ENCODE data around the gene CHADL.

The CHADL gene

DNA sequence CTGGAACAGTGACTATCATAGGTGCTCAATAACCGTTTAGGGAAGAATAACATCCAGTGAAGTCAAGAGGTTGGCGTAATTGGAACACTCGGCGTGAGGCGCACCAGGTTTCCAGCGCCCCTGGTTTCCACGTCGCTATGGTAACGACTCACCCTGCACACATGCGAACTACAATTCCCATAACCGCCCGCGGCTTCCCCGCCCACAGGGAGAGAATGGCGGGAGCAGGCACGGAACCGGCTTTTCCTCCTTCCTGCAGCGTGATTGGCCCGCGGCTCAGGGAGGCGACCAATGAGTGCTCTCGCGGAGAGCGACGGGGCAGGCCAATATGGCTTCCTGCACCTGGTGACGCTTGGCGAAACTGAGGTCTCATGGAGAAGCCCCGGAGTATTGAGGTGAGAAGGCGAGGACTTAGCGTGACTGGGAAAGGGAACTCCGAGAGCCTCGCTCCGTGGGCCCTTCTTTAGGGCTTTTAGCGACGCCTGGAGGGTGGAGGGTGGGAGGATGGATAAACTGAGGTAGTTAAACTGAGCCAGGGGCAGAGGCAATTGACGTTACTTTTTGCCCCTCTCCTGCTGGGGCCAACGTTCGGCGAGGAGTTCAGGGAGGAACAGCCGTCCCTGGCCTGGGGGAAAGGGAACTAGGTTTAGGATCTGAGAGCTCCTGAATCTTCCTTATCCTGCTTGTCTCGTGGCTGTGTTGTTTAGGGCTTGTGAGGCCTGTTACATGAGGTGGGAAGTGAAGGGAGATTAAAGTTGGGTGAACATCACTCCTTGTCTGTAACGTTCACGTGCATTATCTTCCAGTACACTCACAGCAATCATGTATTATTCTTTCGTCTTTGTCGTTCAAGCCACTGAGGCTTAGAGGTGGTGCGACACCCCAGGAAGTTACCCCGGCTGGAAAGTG lies 35.5 kb downstream of the CHADL start, which contains the start of gene L3MBTL2 (continued):
- TF ChIP-seq, protein P1, sequence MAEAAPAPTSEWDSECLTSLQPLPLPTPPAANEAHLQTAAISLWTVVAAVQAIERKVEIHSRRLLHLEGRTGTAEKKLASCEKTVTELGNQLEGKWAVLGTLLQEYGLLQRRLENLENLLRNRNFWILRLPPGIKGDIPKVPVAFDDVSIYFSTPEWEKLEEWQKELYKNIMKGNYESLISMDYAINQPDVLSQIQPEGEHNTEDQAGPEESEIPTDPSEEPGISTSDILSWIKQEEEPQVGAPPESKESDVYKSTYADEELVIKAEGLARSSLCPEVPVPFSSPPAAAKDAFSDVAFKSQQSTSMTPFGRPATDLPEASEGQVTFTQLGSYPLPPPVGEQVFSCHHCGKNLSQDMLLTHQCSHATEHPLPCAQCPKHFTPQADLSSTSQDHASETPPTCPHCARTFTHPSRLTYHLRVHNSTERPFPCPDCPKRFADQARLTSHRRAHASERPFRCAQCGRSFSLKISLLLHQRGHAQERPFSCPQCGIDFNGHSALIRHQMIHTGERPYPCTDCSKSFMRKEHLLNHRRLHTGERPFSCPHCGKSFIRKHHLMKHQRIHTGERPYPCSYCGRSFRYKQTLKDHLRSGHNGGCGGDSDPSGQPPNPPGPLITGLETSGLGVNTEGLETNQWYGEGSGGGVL (tag by site-specific recombination; IDR thresholded peaks at IDR 0.05) = no peak
- TF ChIP-seq ZNF600 (tag by site-specific recombination; IDR thresholded peaks at IDR 0.05) (peak; percentile 45; the same call in 1 of the 2 replicates), OSR2 (tag by site-specific recombination; IDR thresholded peaks at IDR 0.05) (no peak), YY2 (tag by site-specific recombination; IDR thresholded peaks at IDR 0.05) (peak; percentile 95), PRDM10 (tag by site-specific recombination; IDR thresholded peaks at IDR 0.05) (peak; percentile 71; the same call in 1 of the 2 replicates), YY1 (tag by site-specific recombination; IDR thresholded peaks at IDR 0.05) (peak; percentile 94), KLF16 (tag by site-specific recombination; IDR thresholded peaks at IDR 0.05) (peak; percentile 65; the same call in 1 of the 2 replicates), ZIC2 (tag by site-specific recombination; IDR thresholded peaks at IDR 0.05) (peak; percentile 66), ZNF24 (tag by site-specific recombination; IDR thresholded peaks at IDR 0.05) (peak; percentile 23; the same call in 1 of the 2 replicates), KLF10 (tag by site-specific recombination; IDR thresholded peaks at IDR 0.05) (0 out of 2 replicates have a peak, but pooled peaks have one; percentile 49), SALL2 (tag by site-specific recombination; IDR thresholded peaks at IDR 0.05; ENCODE audit: borderline replicate concordance) (no peak), ZBTB26 (tag by site-specific recombination; optimal IDR thresholded peaks at IDR 0.05) (peak; percentile 28), ZNF76 (tag by site-specific recombination; IDR thresholded peaks at IDR 0.05; ENCODE audit: borderline replicate concordance, low read depth) (peak; percentile 98), ZXDB (tag by site-specific recombination; IDR thresholded peaks at IDR 0.05) (peak; percentile 89), ZFP37 (tag by site-specific recombination; IDR thresholded peaks at IDR 0.05) (peak; percentile 70; the same call in 1 of the 2 replicates), ZBTB8A (tag by site-specific recombination; IDR thresholded peaks at IDR 0.05) (0 out of 2 replicates have a peak, but pooled peaks have one; percentile 30), BCL6B (tag by site-specific recombination; IDR thresholded peaks at IDR 0.05) (no peak), ZNF544 (tag by site-specific recombination; IDR thresholded peaks at IDR 0.05) (no peak), ZBTB21 (tag by site-specific recombination; IDR thresholded peaks at IDR 0.05) (no peak), SP2 (tag by site-specific recombination; IDR thresholded peaks at IDR 0.05) (peak; percentile 93), ZNF621 (tag by site-specific recombination; IDR thresholded peaks at IDR 0.05) (no peak), ZFP3 (tag by site-specific recombination; IDR thresholded peaks at IDR 0.05; ENCODE audit: low read depth) (peak; percentile 62), ZNF274 (IDR thresholded peaks at IDR 0.05; ENCODE audit: low read length) (no peak), ZNF274 (tag by site-specific recombination; IDR thresholded peaks at IDR 0.05; ENCODE audit: borderline replicate concordance) (no peak)
- TF ChIP-seq, protein P2, sequence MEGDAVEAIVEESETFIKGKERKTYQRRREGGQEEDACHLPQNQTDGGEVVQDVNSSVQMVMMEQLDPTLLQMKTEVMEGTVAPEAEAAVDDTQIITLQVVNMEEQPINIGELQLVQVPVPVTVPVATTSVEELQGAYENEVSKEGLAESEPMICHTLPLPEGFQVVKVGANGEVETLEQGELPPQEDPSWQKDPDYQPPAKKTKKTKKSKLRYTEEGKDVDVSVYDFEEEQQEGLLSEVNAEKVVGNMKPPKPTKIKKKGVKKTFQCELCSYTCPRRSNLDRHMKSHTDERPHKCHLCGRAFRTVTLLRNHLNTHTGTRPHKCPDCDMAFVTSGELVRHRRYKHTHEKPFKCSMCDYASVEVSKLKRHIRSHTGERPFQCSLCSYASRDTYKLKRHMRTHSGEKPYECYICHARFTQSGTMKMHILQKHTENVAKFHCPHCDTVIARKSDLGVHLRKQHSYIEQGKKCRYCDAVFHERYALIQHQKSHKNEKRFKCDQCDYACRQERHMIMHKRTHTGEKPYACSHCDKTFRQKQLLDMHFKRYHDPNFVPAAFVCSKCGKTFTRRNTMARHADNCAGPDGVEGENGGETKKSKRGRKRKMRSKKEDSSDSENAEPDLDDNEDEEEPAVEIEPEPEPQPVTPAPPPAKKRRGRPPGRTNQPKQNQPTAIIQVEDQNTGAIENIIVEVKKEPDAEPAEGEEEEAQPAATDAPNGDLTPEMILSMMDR (tag by site-specific recombination; IDR thresholded peaks at IDR 0.05) = no peak
- TF ChIP-seq, protein P3, sequence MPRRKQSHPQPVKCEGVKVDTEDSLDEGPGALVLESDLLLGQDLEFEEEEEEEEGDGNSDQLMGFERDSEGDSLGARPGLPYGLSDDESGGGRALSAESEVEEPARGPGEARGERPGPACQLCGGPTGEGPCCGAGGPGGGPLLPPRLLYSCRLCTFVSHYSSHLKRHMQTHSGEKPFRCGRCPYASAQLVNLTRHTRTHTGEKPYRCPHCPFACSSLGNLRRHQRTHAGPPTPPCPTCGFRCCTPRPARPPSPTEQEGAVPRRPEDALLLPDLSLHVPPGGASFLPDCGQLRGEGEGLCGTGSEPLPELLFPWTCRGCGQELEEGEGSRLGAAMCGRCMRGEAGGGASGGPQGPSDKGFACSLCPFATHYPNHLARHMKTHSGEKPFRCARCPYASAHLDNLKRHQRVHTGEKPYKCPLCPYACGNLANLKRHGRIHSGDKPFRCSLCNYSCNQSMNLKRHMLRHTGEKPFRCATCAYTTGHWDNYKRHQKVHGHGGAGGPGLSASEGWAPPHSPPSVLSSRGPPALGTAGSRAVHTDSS (tag by site-specific recombination; IDR thresholded peaks at IDR 0.05) = no peak

Measured in HEK293 (cell line).